Neuron (in vitro differentiated cells): ENCODE data around the gene HDGFL2.

Experiments used
- H2AFZ ChIP-seq: one replicate; pipeline ENCODE4 v1.6.1; 2013; ENCODE audit warnings: low read depth, mild to moderate bottlenecking, inconsistent platforms, low read length, moderate library complexity
- H3K27me3 ChIP-seq: one replicate; pipeline ENCODE4 v1.6.1; 2013; ENCODE audit warnings: low read length; ENCODE audit not compliant: insufficient read depth
- H3K36me3 ChIP-seq: one replicate; pipeline ENCODE4 v1.6.1; 2013; ENCODE audit warnings: low read length; ENCODE audit not compliant: insufficient read depth
- H3K4me1 ChIP-seq: one replicate; pipeline ENCODE4 v1.6.1; 2013; ENCODE audit warnings: low read length; ENCODE audit not compliant: insufficient read depth
- H3K4me3 ChIP-seq: 2 replicates; pipeline ENCODE4 v1.5.1; 2013; ENCODE audit warnings: mild to moderate bottlenecking, low read length, moderate library complexity
- H3K9me3 ChIP-seq: one replicate; pipeline ENCODE4 v1.6.1; 2013; ENCODE audit warnings: low read length

Gene HDGFL2

DNA sequence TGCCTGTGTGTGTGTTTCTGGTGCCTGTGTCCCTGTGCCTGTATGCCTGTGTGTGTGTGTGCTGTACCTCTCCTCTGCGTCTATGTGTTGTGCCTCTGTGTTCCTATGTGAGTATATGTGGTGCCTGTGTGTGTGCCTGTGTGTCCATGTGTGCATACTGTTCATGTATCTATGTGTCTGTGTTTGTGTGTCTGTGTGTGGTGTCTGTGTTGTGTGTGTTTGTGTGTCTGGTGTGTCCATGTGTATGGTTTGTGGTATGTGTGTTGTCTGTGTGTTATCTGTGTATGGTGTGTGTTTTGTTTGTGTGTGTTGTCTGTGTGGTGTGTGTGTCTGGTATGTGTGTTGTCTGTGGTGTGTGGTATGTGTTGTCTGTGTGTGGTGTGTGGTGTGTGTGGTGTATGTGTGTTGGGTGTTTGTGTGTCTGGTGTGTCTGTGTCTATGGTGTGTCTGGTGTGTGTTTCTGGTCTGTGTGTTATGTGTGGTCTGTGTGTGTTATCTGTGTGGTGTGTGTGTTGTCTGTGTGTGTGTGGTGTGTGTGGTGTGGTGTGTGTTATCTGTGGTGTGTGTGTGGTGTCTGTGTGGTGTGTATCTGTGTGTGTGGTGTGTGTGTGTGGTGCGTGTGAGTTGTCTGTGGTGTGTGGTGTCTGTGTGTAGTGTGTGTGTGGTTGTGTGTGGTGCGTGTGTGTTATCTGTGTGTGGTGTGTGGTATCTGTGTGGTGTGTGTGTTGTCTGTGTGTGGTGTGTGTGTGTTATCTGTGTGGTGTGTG is 20.4 kb downstream of the HDGFL2 start:
- Histone ChIP-seq H3K27me3 (no peaks in the 10 kb centered on the region), H3K36me3 (peaks cover 65% of the 10 kb centered on the region), H2AFZ (no peak overlapping the region), H3K9me3 (no peaks in the 10 kb centered on the region), H3K4me1 (no peaks in the 10 kb centered on the region), H3K4me3 (no peak overlapping the region)

DNA sequence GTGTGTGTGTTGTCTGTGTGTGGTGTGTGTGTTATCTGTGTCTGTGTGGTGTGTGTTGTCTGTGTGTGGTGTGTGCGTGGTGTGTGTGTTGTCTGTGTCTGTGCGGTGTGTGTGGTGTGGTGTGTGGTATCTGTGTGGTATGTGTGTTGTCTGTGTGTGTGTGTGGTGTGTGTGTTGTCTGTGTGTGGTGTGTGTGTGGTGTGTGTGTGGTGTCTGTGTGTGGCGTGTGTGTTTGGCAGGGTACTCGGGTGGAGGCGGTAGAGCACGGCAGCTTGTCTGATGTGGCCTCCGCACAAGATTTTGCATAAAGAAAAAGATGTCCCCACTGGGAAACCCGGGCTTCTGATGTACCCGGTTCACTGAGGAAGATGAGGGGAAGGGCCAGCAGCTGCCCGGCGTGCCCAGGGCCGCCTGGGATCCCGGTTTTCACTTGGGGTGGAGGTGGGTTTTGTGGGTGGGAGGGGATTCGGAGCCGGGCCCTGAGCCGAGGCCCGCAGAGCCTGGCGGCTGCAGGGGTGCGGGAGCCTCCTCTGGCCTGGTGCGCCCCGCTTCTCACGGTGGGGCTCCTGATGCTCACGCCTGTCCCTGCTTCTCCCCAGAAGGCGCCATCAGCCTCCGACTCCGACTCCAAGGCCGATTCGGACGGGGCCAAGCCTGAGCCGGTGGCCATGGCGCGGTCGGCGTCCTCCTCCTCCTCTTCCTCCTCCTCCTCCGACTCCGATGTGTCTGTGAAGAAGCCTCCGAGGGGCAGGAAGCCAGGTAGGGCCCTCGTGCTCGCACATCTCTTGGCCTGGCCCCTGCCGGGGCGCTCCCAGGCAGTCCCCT is 21.2 kb downstream of the HDGFL2 start:
- Histone ChIP-seq H3K9me3 (no peaks in the 10 kb centered on the region), H3K4me3 (no peak overlapping the region), H3K4me1 (no peaks in the 10 kb centered on the region), H2AFZ (no peak overlapping the region), H3K36me3 (peaks cover 70% of the 10 kb centered on the region), H3K27me3 (no peaks in the 10 kb centered on the region)

DNA sequence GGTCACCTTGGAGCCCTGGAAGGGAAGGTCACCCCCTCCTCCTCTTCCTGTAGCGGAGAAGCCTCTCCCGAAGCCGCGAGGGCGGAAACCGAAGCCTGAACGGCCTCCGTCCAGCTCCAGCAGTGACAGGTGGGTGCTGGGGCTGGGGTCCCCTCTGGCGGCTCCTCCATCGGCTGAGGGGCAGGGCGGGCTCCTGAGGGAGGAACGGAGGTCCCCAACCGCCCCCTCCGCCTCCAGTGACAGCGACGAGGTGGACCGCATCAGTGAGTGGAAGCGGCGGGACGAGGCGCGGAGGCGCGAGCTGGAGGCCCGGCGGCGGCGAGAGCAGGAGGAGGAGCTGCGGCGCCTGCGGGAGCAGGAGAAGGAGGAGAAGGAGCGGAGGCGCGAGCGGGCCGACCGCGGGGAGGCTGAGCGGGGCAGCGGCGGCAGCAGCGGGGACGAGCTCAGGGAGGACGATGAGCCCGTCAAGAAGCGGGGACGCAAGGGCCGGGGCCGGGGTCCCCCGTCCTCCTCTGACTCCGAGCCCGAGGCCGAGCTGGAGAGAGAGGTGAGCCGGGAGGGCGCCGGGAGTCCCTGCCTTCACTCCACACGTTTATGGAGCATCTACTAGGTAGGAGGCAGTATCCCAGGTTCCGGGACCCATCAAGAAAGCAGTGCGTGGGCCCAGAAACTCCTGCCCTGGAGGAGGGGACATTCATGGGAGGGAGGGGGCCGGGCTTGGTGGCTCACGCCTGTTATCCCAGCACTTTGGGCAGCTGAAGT is 22.0 kb downstream of the HDGFL2 start:
- Histone ChIP-seq H3K4me1 (no peaks in the 10 kb centered on the region), H2AFZ (no peak overlapping the region), H3K4me3 (no peak overlapping the region), H3K27me3 (no peaks in the 10 kb centered on the region), H3K36me3 (peaks cover 72% of the 10 kb centered on the region), H3K9me3 (no peaks in the 10 kb centered on the region)

GRCh38 chr19:4494691-4495064 is 22.6 kb downstream of the HDGFL2 start:
- Histone ChIP-seq H2AFZ (no peak overlapping the region), H3K27me3 (no peaks in the 10 kb centered on the region), H3K36me3 (peaks cover 73% of the 10 kb centered on the region), H3K9me3 (no peaks in the 10 kb centered on the region), H3K4me1 (no peaks in the 10 kb centered on the region), H3K4me3 (no peak overlapping the region)

GRCh38 chr19:4495471-4495870 is 23.4 kb downstream of the HDGFL2 start:
- no peaks in the 10 kb centered on the region for H3K4me1 ChIP-seq
- H3K9me3 ChIP-seq = no peaks in the 10 kb centered on the region
- H2AFZ ChIP-seq = no peak overlapping the region
- H3K27me3 ChIP-seq = no peaks in the 10 kb centered on the region
- H3K36me3 ChIP-seq = peaks cover 70% of the 10 kb centered on the region
- no peak overlapping the region for H3K4me3 ChIP-seq

GRCh38 chr19:4496304-4496703 is 24.2 kb downstream of the HDGFL2 start:
- no peak overlapping the region for H2AFZ ChIP-seq
- H3K9me3 ChIP-seq = no peaks in the 10 kb centered on the region
- H3K4me3 ChIP-seq = no peak overlapping the region
- H3K36me3 ChIP-seq = peaks cover 75% of the 10 kb centered on the region
- H3K27me3 ChIP-seq = no peaks in the 10 kb centered on the region
- H3K4me1 ChIP-seq = no peaks in the 10 kb centered on the region

GRCh38 chr19:4497770-4498389 is 25.8 kb downstream of the HDGFL2 start:
- no peaks in the 10 kb centered on the region for H3K9me3 ChIP-seq
- no peak overlapping the region for H3K4me3 ChIP-seq
- H3K4me1 ChIP-seq = no peaks in the 10 kb centered on the region
- H2AFZ ChIP-seq = no peak overlapping the region
- H3K36me3 ChIP-seq = peaks cover 77% of the 10 kb centered on the region
- no peaks in the 10 kb centered on the region for H3K27me3 ChIP-seq

DNA sequence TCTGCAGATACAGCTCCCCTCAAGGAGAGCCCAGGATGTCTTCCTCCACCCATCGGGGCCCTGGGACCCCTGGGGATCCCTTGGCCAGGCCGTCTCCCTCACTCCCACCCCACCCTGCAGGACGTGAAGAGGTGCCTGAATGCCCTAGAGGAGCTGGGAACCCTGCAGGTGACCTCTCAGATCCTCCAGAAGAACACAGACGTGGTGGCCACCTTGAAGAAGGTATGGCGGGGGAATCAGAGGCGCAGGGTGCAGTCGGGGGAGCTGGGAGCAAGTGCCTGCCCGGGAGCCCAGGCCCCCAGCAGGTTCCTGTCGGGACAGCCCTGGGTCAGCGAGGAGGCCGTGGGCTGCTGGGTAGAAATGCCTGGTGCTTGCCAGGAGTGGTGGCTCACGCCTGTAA is 26.6 kb downstream of the HDGFL2 start:
- no peaks in the 10 kb centered on the region for H3K9me3 ChIP-seq
- H3K4me1 ChIP-seq = peaks cover 3% of the 10 kb centered on the region
- H3K36me3 ChIP-seq = peaks cover 74% of the 10 kb centered on the region
- H2AFZ ChIP-seq = no peak overlapping the region
- H3K27me3 ChIP-seq = no peaks in the 10 kb centered on the region
- no peak overlapping the region for H3K4me3 ChIP-seq

GRCh38 chr19:4499318-4499717 is 27.2 kb downstream of the HDGFL2 start:
- H3K9me3 ChIP-seq = no peaks in the 10 kb centered on the region
- no peaks in the 10 kb centered on the region for H3K27me3 ChIP-seq
- no peak overlapping the region for H3K4me3 ChIP-seq
- no peak overlapping the region for H2AFZ ChIP-seq
- peaks cover 71% of the 10 kb centered on the region for H3K36me3 ChIP-seq
- H3K4me1 ChIP-seq = peaks cover 7% of the 10 kb centered on the region

DNA sequence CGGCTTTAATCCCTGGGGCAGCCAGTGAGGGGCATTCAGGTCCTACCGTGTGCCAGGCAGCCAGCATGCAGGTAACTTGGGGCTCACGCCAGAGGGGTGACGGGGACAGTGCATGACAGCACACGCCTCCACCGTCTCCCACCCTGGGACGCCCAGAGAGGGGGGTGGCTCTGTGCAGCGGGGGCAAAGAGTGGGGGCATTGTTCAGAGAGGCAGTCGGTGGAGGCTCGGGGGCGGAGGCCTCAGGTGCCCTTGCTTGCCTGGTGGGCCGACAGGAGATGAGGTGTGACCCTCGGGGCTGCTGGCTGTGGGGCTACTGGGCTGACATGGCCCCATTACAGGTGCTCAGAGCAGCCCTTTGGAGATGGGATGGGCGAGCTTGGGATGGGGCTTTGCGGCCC is 27.8 kb downstream of the HDGFL2 start:
- H3K4me3 ChIP-seq = no peak overlapping the region

DNA sequence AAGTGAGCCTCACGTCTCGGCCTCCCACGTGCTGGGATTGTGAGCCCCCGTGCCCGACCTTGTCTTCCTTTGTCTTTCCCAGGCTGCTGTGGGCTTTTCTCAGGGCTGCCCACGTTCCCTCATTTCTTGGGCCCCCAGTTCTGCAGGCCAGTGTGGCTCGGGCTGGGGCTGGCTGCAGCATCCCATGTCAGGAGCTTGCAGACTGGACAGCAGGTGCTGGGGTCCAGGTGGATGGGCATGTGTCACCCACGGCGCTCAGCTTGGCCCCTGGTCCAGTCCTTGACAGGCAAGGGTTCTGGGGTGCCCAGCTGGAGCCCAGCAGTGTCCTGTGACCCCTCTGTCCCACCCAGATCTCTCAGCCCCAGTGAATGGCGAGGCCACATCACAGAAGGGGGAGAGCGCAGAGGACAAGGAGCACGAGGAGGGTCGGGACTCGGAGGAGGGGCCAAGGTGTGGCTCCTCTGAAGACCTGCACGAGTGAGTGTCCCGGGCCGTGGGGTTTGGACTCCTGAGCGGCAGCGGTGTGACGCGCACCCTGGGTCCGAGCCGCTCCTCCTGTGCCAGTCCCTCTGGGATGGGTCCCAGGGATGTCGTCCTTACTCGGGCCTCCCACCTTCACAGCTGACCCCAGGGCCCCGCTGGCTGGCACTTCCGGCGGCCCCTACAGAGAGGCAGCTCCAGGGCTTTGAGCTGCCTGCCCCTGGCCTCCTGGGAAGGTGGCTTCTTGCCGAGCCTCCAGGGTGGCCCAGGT is 28.9 kb downstream of the HDGFL2 start:
- Histone ChIP-seq H2AFZ (no peak overlapping the region), H3K9me3 (no peaks in the 10 kb centered on the region), H3K4me3 (no peak overlapping the region), H3K27me3 (no peaks in the 10 kb centered on the region), H3K4me1 (peaks cover 7% of the 10 kb centered on the region), H3K36me3 (peaks cover 61% of the 10 kb centered on the region)

More for the DNA sequence above, 27.8 kb downstream of the HDGFL2 start:
- no peaks in the 10 kb centered on the region for H3K27me3 ChIP-seq
- no peaks in the 10 kb centered on the region for H3K9me3 ChIP-seq
- no peak overlapping the region for H2AFZ ChIP-seq
- H3K36me3 ChIP-seq = peaks cover 65% of the 10 kb centered on the region
- peaks cover 7% of the 10 kb centered on the region for H3K4me1 ChIP-seq

DNA sequence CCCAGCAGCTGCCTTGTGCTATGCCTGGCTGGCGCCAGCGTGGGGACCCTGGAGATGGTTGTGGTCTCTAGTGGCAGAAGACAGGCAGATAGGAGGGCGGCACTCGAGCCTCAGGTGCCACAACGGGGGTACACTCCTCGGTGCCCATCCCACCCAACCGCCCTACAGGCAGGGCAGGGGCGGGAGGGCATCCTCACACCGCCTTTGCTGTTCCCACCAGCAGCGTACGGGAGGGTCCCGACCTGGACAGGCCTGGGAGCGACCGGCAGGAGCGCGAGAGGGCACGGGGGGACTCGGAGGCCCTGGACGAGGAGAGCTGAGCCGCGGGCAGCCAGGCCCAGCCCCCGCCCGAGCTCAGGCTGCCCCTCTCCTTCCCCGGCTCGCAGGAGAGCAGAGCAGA is 29.6 kb downstream of the HDGFL2 start:
- Histone ChIP-seq H3K27me3 (no peaks in the 10 kb centered on the region), H3K36me3 (peaks cover 55% of the 10 kb centered on the region), H3K4me1 (peaks cover 7% of the 10 kb centered on the region), H3K9me3 (no peaks in the 10 kb centered on the region), H3K4me3 (no peak overlapping the region), H2AFZ (no peak overlapping the region)
